ENCODE results near the gene CSRNP3.
"Not testable (repeated sequence)": the region's sequence is repeated elsewhere in the genome, so short reads cannot be mapped to it uniquely, and the experiment has no call there.

CSRNP3 gene

DNA sequence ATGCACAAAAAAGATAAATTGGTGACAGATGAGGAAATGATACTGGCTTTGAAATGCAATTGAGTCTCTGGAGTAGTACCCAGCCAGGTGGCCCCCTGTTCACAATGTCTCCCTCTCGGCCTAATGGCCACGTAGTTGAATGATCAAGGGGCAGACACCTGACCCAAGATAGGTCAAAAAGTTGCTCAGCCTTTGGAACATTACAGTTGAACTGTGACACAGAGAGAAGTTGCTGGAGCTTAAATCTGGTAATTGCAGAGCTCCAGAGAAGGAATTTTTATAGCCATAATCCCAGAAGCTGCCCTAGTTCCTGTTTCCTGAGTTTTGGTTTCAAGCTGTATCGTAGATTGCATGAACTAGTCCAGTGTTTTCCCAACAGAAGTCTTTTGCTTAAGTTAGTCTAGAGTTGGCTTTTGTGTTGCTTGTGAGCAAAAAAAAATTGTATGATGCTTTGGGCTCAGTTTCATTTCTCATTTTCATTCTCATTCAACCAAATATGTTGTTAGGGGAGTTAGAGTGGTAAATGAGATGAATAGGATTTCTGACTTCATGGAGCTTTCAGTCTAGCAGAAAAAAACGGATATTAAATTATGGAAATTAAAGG is 117.9 kb downstream of the CSRNP3 start:
- DNase-seq (ENCODE audit: low read depth, low spot score) = no peak

DNA sequence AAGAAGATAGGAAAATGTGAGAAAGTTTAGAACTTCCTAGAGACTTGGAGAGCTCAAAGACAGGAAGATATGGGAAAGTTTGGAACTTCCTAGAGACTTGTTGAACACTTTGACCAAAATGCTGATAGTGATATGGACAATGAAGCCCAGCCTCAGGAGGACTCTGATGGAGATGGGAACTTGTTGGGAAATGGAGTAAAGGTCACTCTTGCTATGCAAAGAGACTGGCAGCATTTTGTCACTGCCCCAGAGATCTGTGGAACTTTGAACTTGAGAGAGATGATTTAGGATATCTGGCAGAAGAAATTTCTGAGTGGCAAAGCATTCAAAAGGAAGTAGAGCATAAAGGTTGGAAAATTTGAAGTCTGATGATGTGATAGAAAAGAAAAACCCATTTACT is 121.5 kb downstream of the CSRNP3 start:
- not testable (repeated sequence) for DNase-seq (ENCODE audit: low read depth, low spot score)

DNA sequence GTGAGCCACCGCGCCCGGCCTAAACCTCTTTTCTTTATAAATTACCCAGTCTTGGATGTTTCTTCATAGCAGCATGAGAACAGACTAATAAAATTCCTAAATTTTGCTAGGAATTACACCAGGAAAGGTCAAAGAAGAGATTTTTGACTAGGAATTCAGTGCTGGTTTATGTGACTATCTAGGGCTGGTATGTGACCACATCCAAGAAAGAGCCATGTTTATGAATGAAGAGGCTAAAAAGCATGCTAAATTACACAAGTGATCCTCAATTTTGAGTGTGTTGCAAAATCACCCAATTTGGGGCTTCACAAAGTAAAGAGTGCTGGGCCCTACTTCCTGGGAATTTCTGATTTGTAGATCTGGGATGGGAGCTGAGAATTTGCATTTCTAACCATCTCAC is 123.6 kb downstream of the CSRNP3 start:
- no peak for DNase-seq (ENCODE audit: low read depth, low spot score)

DNA sequence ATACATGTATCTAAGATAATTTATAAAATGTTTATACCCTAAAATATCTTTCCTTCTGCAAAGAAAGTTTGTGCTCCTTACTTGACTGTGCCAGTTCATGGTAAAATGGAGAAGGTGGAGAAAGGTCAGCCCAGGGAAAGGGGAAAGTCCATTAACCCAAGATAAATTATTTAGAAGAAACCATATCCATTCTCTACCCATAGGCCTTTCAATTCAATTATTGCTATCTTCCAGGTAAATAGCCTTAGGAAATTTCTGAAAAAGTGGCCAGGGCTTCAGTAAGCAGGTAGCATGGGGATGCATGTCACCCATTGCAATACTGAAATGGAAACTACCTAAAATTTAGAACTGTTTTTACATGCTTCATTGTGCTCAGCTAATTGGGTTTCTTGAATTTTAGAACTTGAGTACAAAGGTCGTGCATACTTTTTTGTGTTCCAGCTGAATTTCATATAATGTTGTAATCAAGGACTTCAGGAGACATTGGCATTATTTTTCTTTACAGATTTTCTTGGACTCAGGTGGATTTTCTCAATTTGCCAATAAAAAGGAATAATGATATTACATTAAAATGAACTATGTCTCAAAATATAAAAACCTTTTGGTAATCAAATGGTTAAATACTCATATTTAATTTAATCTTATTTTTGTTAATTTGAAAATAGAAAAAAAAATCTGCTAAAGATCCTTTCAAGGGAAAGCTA is 124.9 kb downstream of the CSRNP3 start:
- DNase-seq (ENCODE audit: low read depth, low spot score) = no peak

DNA sequence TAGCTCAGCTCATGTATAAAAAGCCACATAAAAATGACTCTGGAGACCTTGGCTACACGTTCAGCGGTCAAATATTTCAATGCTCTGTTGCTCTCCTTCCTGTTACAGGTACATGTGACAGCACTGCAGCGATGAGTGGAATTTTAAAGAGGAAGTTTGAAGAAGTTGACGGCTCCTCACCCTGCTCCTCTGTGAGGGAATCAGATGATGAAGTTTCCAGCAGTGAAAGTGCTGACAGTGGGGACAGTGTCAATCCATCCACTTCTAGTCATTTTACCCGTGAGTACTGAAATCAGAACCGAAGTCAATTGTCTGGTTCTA is 125.4 kb downstream of the CSRNP3 start:
- no peak for DNase-seq (ENCODE audit: low read depth, low spot score)

DNA sequence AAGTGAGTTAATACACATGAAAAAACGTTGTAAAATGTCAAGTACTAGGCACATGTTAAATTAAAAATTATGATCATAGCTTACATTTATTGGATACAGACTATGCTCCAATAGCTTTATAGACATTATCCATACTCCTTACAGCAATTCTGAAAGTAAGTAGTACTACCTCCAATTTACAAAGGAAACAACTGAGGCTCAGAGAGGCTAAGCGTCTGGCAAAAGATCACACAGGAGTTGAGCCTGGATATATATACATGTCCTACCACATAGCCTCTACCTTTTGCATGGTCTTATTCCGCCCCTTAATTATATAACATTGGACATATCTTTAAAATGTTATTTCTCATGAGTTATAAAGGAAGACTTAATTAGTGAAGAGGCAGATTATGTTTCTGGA is 127.3 kb downstream of the CSRNP3 start:
- DNase-seq (ENCODE audit: low read depth, low spot score) = no peak

DNA sequence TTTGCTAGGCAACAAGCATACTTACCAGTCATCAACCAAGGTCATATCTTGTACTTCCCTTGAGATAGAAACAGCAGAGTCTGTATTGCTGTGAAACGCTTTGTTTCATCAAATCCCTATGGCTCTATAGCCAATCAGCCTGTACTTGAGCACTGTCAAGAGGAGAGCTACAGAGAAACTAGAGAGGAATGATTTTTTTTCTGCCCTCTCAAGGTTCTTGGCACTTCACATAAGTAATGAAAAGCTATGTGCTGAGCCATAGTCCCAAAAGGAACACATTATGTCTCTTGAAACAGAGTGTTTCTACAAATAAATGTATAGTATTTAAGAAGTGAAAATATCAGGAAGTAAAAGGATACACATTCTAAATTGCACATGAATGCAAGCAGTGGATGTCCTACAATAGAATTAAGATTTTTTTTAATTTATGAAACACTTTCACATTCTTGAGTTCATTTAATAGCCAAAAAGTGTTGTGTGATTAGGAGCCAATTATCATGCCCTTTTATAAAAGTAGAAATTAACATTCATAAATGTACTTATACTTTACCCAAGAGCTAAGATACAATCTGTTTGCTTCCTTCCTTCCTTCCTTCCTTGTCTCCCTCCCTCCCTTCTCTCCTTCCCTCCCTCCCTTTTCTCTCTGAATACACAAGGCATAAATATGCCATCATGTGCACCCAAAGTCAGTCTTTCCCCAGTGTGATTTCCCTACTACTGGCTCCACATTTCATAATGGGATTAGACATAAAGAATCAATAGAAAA is 131.8 kb downstream of the CSRNP3 start:
- DNase-seq (ENCODE audit: low read depth, low spot score) = no peak

DNA sequence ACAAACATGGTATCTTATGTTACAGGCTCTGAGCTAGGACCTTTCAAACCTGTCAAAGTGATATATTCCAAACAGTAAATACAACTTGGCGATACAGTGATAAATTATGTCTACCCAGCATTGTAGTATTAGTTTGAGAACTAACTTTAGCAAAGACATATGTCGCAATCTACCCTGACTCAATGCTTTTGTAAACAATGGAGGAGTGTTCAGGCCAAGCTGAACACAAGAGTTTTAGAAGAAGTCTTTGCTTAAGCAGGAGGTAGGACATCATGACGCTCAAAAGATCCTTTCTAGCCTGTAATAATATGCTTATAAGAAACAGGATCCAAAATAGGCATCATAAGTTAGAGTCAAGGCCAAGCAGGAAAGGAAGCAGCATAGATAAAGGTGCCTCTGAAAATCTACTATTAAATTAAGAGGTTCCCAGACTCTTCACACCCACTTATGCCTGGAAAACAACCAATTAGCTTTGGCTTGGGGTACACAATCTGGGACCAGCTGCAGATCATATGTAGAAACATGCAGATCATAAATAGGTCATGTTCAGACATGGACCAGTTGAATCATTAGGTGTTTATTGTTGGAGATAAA is 132.5 kb downstream of the CSRNP3 start:
- no peak for DNase-seq (ENCODE audit: low read depth, low spot score)

DNA sequence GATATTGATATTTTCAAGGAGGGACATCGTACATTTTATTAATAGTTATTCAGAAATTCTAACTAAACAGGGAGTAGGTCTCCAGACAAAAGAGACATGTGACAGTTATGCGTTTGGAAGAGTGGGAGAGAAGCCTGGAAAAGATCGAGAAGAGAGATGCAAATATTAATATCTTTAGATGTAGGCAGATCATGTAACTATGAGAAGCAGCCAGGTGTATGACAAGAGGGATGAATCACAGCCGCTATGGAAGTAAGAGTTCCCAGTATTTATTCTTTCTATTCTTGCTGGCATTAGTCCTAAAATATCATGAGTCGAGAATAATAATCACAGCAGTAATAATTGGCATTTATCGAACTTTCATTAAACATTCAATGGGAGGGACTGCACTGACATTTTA is 140.2 kb downstream of the CSRNP3 start:
- no peak for DNase-seq (ENCODE audit: low read depth, low spot score)

DNA sequence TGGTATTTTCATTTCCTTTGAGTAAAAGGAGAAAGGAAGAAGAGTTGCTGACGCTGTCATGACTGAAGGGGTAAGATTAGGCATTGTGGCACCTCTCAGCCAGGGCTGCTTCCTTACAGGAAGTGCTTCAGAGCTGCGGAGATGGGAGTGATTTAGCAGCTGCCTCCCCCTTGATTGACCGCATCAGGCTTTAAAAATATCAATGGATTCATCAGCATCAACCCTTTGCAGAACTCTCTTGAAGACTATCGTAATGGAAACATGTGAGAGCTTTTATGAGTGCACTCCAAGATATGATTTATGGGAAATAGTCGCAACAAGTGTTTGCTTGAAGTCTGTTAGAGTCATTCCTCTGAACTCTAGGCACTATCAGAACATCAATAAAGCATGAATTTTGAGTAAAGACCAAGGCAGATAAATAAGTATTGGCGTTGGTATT is 141.1 kb downstream of the CSRNP3 start:
- no peak for DNase-seq (ENCODE audit: low read depth, low spot score)

DNA sequence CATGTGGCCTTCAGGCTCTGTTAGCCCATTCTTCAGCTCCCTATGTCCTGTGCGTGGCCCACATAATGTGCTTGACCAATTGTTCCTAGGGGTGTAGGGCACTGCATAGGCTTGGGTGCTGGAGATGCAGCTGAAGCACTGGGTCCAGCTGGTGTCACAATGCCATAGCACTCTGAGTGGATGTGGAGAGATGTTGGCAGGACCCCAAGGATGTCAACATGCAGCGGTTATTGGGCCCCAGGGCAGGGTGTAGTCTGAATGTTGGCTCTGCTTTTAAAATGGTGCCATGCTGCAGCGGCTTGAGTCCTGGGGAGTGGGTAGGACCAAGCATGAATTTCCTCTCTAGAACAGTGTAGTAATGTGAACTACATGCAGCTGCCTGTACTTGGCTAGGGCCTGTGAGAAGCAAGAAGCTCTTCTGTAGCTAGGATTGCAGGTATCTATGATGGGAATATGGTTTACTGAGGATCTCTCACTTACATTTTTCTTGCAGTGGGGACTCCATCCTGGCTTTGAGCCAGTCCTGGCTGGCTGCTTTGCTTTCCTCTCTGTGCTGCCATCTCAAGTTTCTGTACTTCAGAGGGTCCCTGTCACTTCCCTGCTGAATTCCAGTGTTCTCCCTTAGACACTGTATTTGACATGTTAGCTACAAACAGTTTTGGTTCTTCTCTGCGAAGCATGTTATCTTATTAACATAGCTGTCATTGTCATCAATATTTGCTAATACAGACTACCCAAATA is 148.4 kb downstream of the CSRNP3 start:
- no peak for DNase-seq (ENCODE audit: low read depth, low spot score)

DNA sequence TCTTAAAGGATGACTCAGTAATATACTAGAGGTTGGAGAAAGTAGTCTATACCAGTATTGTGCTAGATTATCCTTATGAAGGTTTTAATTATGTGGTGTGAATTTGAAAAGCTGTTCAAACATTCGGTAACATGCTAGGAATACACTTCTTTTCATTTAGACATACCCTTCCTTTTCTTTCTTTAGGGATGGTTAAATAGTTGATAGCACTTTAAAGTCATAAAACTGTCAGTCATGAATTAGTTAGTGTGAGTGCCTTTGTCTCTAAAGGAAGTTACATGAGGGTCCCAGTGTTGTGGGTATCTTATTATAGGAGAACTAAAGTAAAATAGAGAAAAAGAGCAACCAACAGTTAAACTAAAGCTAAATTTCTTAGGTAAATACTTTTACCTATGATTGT is 149.3 kb downstream of the CSRNP3 start:
- no peak for DNase-seq (ENCODE audit: low read depth, low spot score)

DNA sequence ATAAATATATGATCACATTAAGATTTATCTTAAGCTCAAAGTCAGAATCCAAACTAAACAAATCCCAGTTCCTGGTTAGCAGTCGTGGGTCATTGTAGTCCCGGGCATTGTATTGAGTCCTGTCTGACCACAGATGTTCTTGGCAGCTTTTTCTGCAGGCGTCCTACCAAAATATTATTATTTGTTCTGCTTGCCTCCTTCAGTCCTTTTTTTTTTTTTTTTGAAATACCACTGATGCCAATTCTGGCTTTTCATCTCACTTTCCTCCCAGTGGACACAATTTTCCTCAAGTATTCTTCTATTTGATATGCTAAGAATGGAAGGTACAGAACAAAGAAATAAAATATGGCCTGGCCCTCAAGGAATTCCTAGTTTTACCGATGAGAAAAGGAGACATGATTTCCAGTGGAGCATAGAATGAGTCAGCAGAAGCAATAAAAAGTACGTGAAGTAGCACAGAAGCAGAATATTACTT is 151.6 kb downstream of the CSRNP3 start:
- DNase-seq (ENCODE audit: low read depth, low spot score) = no peak

DNA sequence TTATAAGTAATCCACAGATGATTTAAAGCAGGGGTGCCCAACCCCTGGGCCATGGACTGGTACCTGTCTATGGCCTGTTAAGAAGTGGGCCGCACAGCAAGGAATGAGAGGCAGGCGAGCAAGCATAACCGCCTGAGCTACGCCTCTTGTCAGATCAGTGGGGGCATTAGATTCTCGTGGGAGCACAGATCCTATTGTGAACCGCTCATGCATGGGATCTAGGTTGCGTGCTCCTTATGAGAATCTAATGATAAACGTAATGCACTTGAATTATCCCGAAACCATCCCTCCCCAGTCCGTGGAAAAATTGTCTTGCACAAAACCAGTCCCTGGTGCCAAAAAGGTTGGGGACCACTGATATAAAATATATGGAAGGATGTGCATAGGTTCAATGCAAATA is 153.7 kb downstream of the CSRNP3 start:
- no peak for DNase-seq (ENCODE audit: low read depth, low spot score)

DNA sequence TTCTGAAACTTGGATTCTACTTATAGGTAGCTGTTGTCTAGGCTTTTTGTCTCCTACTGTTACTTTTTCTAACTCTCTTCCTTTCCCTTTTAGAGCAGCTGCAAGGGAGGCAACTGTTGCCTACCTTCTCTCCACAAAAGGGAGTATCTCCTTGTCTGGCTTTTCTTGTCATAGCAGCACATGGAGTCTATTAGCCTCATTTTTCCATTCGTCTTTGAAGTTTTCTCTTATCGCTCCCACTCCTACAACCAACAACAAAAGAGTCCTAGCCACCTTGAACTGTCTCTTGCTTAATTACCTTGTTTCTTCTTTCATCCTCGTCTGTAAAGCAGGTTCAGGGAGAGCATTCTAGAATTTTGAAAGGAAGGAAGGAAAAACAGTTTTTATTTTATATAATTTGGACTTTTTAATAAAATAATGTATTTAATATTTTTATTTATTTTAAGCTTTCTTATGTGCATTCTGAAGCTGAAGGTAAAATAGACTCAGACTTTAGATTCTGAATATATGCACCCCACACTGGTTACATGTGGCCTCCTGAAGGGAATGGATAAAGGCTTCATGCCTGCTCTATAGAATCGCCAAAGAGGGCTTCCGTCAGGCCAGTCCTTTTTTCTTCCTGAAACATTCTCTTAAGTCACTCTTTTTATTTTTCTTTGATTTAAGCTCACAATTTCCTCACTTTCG is 154.4 kb downstream of the CSRNP3 start:
- no peak for DNase-seq (ENCODE audit: low read depth, low spot score)

DNA sequence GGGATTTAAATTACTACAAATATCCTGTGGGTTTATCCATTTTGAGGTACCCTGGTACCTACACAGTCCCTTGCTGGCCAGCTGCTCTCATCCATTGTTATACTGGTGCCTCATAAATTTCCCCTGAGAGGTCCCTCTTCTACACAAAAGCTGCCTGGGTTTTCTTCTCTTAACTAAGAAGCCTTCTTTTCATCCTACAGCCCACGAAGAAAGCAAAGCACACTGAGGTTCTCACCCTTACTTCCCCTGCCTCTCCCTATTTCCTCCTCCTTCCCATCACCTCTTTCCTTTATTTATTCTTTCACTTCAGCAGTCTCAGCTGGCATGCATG is 154.9 kb downstream of the CSRNP3 start:
- DNase-seq (ENCODE audit: low read depth, low spot score) = no peak

DNA sequence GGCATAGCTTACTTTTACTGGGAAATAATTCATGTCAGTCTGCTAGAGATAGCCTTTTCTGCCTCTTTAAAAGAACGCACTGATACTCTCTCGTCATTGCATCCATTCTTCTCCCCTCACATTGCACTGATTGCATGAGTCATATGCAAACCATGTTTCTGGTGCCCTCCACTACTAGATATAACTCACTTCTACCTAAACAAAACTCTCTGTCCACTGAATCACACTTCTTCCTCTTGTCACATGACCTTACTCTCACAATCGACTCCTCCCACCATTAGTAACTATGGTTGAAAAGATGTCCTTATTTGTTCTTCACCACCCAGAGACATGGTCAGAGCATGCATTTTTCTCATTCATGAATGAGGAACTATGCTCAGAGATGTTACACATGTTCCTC is 158.0 kb downstream of the CSRNP3 start:
- DNase-seq (ENCODE audit: low read depth, low spot score) = no peak

DNA sequence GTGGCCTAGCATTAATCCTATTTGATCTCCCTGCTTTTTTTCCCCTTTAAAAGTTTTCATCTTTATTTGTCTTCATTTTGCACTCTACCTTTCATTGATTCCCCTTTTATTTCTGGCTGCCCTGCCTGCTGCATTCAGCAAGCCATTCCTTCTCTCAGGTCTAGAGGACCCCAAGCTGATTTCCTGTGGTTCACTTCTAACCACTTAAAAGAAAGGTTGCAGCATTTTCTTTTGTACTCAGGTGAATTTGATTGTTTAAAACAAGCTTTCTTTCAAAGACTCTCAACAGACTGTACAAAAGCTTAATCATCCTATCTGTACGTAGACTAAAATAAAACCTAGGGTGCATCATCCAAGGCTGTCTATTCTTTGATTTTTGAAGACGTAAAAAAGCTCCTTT is 160.3 kb downstream of the CSRNP3 start:
- no peak for DNase-seq (ENCODE audit: low read depth, low spot score)

DNA sequence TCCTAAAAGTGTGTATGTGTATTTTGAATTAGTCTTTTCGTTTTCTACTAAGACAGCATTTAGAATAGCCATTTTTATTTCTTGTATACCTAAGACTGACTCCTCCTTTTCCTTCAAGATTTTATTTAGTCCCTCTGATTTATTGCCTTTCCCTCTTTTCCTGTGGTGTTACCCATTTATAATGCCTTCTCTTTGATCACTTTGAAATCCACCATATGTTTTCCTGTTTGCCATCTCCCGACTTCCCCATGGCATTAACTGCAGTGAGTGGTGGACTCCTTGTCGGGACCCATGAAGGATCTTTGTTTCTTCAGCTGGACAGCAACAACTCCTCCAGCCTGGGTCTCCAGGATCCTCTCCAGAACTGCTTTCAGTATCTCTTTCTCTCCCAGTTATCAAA is 160.7 kb downstream of the CSRNP3 start:
- no peak for DNase-seq (ENCODE audit: low read depth, low spot score)

DNA sequence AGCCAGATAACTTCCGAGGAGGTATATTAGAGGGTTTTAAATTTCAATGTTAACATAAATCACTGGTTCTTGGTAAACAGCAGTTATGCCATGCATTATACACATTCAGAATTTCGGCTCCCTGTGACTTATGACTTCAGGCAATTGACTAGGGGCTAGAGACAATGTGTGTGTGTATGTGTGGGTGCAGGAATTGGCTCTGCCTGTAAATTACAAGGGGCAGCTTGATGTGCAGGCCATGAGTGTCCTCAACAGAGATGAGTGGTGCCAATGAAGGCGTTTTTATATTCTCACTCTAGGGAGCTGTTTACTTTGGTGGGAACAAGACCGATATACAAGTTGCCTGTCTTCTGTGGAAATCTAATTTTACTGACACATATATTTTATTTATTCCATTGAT is 161.6 kb downstream of the CSRNP3 start:
- no peak for DNase-seq (ENCODE audit: low read depth, low spot score)

DNA sequence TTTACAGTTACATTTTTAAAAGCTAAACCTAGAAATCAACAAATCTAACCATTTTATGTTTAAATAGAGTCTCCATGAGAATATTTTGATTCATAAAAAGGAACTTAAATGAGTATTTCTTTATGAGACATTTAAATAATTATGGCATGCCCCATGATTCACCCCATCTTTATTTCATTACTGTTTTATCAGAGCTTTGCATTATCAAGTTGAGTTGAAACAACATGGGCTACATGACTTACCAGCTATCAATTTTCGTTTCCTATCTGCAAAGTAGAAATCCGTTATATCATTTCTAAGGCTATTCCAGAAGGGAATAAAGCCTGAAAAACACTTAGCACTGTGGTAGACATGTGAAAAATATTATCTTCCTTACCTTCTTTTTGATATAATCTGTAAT is 163.1 kb downstream of the CSRNP3 start:
- DNase-seq (ENCODE audit: low read depth, low spot score) = no peak
